Rectal smooth muscle tissue (tissue), 1 donor: ENCODE measurements around the gene ATP6V0C.

Experiments used
- H3K27ac ChIP-seq: one replicate; pipeline ENCODE4 v1.7.0; 2013; ENCODE audit warnings: low read depth, low read length, inconsistent platforms
- H3K27me3 ChIP-seq: one replicate; pipeline ENCODE4 v1.7.0; 2013; ENCODE audit warnings: low read length; ENCODE audit not compliant: control insufficient read depth, insufficient read depth
- H3K36me3 ChIP-seq: one replicate; pipeline ENCODE4 v1.7.0; 2013; ENCODE audit warnings: low read length; ENCODE audit not compliant: control insufficient read depth, insufficient read depth
- H3K4me1 ChIP-seq: one replicate; pipeline ENCODE4 v1.7.0; 2013; ENCODE audit warnings: low read length; ENCODE audit not compliant: control insufficient read depth, insufficient read depth
- H3K4me3 ChIP-seq: one replicate; pipeline ENCODE4 v1.7.0; 2013; ENCODE audit warnings: low read length
- H3K9ac ChIP-seq: one replicate; pipeline ENCODE4 v1.7.0; 2013; ENCODE audit warnings: low read length

Gene ATP6V0C

DNA sequence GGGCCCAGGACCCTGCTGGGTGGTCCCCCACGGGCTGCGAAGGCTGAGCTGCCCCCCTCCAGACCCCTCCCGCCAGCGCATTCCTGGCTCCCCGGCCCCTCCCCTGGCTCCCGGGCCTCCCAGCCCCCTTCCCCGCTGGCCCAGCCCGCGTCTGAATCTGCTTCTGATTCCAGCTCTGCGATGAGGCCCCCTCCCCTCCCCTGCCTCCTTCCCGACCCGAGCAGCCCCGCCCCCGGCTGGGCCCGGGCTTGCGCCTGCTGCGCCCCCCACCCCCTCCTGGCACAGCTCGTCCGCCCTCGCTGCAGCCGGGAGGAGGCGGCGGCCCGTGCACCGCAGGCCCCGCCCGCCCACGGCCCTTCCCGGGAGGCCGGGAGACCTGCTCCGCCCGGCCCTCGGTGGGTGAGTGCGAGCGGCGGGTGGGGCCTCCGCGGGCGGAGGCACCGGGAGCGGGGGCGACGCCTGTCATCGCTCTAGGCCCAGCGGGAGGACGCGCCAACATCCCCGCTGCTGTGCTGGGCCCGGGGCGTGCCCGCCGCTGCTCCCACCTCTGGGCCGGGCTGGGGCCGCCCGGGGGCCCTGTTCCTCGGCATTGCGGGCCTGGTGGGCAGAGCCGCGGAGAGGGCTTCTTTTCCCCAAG, 42.6 kb upstream of the ATP6V0C start, which contains the start of gene NTN3:
NTN3 (plus strand) TSS at position 282 of the 637 bp plus-strand sequence. CDS start 405 bp downstream, outside the sequence.
- peak within 1 kb of the TSS; percentile 36 for H3K4me3 ChIP-seq
- H3K4me1 ChIP-seq = peaks cover 2% of the 10 kb centered on the region
- no peaks in the 10 kb centered on the region for H3K36me3 ChIP-seq
- no peak within 1 kb of the TSS for H3K9ac ChIP-seq
- no peak within 1 kb of the TSS for H3K27ac ChIP-seq
- peaks cover 30% of the 10 kb centered on the region for H3K27me3 ChIP-seq

DNA sequence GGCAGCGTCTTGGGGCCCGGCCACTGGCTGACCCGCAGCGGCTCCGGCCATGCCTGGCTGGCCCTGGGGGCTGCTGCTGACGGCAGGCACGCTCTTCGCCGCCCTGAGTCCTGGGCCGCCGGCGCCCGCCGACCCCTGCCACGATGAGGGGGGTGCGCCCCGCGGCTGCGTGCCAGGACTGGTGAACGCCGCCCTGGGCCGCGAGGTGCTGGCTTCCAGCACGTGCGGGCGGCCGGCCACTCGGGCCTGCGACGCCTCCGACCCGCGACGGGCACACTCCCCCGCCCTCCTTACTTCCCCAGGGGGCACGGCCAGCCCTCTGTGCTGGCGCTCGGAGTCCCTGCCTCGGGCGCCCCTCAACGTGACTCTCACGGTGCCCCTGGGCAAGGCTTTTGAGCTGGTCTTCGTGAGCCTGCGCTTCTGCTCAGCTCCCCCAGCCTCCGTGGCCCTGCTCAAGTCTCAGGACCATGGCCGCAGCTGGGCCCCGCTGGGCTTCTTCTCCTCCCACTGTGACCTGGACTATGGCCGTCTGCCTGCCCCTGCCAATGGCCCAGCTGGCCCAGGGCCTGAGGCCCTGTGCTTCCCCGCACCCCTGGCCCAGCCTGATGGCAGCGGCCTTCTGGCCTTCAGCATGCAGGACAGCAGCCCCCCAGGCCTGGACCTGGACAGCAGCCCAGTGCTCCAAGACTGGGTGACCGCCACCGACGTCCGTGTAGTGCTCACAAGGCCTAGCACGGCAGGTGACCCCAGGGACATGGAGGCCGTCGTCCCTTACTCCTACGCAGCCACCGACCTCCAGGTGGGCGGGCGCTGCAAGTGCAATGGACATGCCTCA, 41.9 kb upstream of the ATP6V0C start:
- Histone ChIP-seq H3K4me1 (peaks cover 2% of the 10 kb centered on the region), H3K27me3 (peaks cover 30% of the 10 kb centered on the region), H3K36me3 (no peaks in the 10 kb centered on the region), H3K27ac (no peak overlapping the region), H3K4me3 (peak overlapping the region; percentile 36), H3K9ac (no peak overlapping the region)

DNA sequence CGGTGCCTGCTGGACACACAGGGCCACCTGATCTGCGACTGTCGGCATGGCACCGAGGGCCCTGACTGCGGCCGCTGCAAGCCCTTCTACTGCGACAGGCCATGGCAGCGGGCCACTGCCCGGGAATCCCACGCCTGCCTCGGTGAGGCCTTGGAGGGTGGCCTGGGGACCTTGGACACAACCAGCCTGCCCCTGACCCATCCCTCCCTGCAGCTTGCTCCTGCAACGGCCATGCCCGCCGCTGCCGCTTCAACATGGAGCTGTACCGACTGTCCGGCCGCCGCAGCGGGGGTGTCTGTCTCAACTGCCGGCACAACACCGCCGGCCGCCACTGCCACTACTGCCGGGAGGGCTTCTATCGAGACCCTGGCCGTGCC, 41.3 kb upstream of the ATP6V0C start:
- H3K9ac ChIP-seq = no peak overlapping the region
- peaks cover 30% of the 10 kb centered on the region for H3K27me3 ChIP-seq
- no peak overlapping the region for H3K27ac ChIP-seq
- no peaks in the 10 kb centered on the region for H3K36me3 ChIP-seq
- H3K4me1 ChIP-seq = no peaks in the 10 kb centered on the region
- H3K4me3 ChIP-seq = no peak overlapping the region

DNA sequence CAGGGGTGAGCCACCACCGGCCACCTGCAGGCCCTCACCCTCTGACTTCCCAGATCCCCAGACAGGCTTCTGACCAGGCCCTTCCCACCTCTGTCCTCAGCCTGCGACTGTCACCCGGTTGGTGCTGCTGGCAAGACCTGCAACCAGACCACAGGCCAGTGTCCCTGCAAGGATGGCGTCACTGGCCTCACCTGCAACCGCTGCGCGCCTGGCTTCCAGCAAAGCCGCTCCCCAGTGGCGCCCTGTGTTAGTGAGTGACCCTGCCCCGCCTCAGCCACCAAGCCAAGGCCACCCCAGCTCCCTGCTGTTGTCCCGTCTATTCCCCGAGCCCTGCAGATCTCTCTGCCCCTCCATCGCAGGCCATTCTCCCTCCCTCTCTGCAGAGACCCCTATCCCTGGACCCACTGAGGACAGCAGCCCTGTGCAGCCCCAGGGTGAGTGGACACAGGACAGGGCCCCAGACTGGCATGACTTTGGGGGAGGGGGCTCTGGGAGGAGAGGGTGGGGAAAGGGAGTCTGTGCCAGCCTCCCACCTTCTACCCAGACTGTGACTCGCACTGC, 40.8 kb upstream of the ATP6V0C start:
- Histone ChIP-seq H3K27me3 (peaks cover 30% of the 10 kb centered on the region), H3K4me3 (peak overlapping the region; percentile 36), H3K4me1 (no peaks in the 10 kb centered on the region)

DNA sequence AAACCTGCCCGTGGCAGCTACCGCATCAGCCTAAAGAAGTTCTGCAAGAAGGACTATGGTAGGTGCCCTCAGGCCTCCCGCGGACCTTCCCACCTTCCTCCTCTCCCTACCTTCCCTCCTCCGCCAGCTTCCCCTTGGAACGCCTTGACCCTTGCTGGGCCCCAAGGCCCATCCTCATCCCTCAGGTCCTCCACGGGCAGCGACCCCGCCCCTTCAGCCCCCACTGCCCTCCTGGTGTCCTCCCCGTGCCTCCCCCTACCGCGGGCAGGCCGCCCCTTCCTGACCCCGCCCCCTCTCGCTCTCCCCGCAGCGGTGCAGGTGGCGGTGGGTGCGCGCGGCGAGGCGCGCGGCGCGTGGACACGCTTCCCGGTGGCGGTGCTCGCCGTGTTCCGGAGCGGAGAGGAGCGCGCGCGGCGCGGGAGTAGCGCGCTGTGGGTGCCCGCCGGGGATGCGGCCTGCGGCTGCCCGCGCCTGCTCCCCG, 40.3 kb upstream of the ATP6V0C start:
- Histone ChIP-seq H3K9ac (no peak overlapping the region), H3K4me1 (no peaks in the 10 kb centered on the region), H3K36me3 (no peaks in the 10 kb centered on the region), H3K27ac (no peak overlapping the region), H3K4me3 (peak overlapping the region; percentile 36), H3K27me3 (peaks cover 27% of the 10 kb centered on the region)

More for the DNA sequence above, 40.8 kb upstream of the ATP6V0C start:
- no peak overlapping the region for H3K27ac ChIP-seq
- no peak overlapping the region for H3K9ac ChIP-seq
- no peaks in the 10 kb centered on the region for H3K36me3 ChIP-seq

DNA sequence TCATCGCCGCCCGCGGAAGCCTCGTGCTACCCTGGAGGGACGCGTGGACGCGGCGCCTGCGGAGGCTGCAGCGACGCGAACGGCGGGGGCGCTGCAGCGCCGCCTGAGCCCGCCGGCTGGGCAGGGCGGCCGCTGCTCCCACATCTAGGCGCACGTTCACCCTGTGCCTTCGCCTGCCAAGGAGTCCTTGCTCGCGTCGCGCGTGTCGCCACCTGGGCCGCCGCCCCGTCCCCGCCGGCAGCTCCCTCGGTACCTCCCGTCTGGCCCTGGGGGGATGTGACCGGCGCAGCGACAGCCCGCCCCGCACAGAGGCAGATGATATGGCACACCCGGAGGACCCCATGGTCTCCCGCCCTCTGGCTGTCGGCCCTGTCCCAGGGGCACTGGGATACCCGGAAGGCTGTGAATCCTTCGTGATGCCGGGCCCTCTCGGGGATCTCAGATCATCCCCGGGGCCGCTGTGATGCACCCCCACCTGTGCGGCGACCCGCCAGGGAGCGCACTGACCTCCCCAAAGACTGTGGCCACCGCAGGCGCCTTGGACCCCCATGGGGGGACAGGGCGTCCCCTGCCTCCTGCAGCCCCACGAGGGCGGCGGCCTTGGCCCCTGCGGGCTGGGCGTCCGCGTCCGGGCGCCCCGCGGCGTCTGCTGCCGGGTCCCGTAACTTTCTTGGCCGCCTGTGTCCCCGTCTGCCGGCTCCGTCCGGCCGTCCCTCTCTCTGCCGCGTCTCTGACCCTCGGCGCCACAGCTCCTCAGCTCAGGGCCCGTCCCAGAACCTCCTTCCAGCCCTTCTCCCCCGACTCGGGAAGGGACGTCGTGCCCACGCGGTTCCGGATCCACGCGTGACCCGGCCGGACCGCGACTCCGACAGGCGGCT, 39.5 kb upstream of the ATP6V0C start:
- Histone ChIP-seq H3K4me1 (no peaks in the 10 kb centered on the region), H3K36me3 (no peaks in the 10 kb centered on the region), H3K27me3 (peaks cover 27% of the 10 kb centered on the region), H3K27ac (peak overlapping the region; percentile 70), H3K4me3 (peak overlapping the region; percentile 84), H3K9ac (no peak overlapping the region)

DNA sequence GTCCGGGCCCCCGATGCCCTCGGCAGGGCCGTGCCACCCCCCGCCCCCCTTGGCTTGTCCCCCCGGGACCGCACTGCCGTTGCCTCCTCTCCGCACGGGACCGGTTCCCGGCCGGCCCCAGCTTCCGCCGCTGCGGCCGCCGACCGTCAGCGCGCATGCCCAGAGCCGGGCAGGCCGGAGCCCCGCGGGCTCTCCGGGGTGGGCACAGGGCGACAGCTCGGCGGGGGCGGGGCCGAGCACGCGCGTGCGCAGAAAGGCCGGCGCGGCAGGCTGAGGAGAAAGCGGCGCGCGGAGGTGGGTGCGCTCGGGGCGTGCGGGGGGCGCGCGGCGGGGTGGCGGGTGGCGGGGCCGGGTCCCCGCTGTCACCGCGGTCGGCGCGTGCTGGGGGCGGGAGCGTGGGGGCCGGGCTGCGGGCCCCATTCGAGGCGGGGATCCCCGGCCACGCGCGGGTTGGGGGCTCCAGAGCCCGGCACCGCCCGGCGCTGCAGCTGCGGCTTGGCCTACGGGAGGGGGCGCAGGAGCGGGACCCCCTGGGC, 38.8 kb upstream of the ATP6V0C start, which contains the start of gene TBC1D24:
TBC1D24 (plus strand) TSS at position 251 of the 536 bp plus-strand sequence. CDS start 21,022 bp downstream, outside the sequence.
- Histone ChIP-seq H3K27me3 (peaks cover 21% of the 10 kb centered on the region), H3K36me3 (no peaks in the 10 kb centered on the region), H3K27ac (peak within 1 kb of the TSS; percentile 70), H3K9ac (no peak within 1 kb of the TSS), H3K4me1 (no peaks in the 10 kb centered on the region), H3K4me3 (peak within 1 kb of the TSS; percentile 84)

DNA sequence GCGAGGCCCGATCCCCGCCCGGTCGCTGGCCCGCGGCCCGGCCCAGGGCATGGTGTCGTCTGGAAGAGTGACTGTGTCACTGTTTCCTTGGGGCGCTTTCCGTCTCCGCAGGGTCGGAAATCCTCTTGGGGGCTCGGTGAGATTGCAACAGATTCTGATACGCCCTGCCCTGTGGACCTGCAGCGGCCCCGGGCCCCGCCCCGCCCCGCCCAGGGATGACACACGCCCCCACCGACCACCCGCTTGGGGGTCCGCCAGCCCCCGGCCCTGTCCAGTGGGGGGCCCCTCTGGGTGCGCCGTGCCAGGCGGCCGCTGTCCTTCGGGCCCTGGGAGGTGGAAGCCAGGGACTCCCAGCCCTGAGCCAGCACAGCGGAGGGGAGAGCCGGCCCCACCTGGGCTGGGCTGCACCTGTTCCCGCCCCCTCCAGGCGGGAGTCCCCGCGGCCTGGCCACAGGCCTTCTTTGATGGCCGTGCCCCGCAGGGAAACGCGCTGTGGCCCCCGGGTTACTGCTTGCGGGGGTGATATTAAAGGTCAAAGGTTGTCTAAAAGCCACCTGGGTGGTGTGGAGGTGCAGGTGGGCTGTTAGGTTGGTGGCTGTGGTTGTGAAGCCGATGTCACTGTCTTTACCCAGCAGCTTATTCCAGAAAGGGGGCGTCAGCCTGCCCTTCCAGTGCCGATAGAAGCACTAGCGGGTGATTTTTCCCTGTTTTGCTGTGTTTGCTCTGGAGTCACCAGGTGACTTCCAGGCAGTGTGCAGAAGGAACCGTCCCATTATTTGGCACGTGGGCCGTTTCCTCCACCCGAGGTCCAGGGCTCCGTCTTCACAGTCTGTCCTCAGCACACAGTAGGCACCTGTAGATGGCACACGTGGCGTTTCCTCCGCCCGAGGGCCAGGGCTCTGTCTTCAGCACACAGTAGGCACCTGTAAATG, 38.1 kb upstream of the ATP6V0C start:
- Histone ChIP-seq H3K27me3 (peaks cover 13% of the 10 kb centered on the region), H3K36me3 (no peaks in the 10 kb centered on the region), H3K4me1 (no peaks in the 10 kb centered on the region), H3K27ac (no peak overlapping the region), H3K9ac (no peak overlapping the region), H3K4me3 (peak overlapping the region; percentile 61)

DNA sequence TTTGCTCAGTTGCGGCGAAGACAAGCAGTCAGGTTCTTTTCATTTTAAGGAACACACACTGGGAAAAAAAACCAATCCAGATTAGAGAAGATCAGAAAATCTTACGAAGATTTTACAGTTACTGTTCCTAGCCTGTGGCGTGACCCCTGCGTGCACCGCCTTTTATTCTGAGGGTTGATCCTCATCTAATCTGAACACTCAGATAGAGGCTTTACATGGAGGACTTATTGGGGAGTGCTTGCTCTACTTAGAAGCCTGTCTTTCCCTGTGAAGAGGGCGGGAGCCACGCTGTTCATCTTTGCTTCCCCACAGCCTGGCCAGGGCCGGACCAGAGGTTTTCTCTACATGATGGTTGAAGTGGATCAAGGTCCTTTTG, 37.4 kb upstream of the ATP6V0C start:
- H3K9ac ChIP-seq = no peak overlapping the region
- H3K27me3 ChIP-seq = peaks cover 11% of the 10 kb centered on the region
- H3K4me3 ChIP-seq = no peak overlapping the region
- no peak overlapping the region for H3K27ac ChIP-seq
- no peaks in the 10 kb centered on the region for H3K36me3 ChIP-seq
- no peaks in the 10 kb centered on the region for H3K4me1 ChIP-seq

DNA sequence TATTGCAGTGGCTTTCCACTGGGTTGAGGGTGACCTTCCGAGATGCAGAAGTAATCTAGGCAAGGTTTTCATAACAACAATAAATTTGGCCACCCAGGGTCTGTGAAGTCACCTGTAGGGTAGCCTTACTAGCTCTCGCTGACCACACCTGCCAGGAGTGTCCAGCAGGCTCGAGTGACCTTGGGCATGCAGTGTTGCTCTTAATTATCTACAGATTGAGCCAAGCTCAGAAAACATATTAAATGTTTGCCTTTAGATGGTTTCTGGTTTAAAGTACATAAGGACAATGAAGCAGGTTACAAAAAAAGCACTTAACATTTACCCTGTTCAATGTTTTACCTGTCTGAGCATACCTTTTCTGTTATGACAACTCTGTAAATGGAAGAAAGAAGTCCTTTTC, 37.0 kb upstream of the ATP6V0C start:
- H3K4me1 ChIP-seq = no peaks in the 10 kb centered on the region
- no peak overlapping the region for H3K27ac ChIP-seq
- no peak overlapping the region for H3K4me3 ChIP-seq
- H3K27me3 ChIP-seq = peaks cover 9% of the 10 kb centered on the region
- H3K9ac ChIP-seq = no peak overlapping the region
- H3K36me3 ChIP-seq = no peaks in the 10 kb centered on the region

DNA sequence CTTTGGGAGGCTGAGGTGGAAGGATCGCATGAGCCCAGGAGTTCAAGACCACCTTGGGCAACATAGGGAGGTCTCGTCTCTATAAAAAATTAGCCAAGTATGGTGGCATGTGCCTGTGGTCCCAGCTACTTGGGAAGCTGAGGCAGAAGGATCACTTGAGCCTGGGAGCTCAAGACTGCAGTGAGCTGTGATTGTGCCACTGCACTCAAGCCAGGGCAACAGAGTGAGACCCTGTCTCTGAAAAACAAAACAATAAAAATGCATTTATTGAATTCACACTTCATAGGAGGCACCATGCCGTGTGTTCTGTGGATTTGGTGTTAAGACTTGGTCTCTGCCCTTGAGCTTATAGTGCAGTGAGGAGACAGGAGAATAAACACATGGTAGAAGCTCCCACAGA, 36.4 kb upstream of the ATP6V0C start:
- Histone ChIP-seq H3K27me3 (peaks cover 9% of the 10 kb centered on the region), H3K9ac (no peak overlapping the region), H3K36me3 (no peaks in the 10 kb centered on the region), H3K27ac (no peak overlapping the region), H3K4me3 (no peak overlapping the region), H3K4me1 (no peaks in the 10 kb centered on the region)
